ENCODE data around the gene MYL6.

Gene MYL6

DNA sequence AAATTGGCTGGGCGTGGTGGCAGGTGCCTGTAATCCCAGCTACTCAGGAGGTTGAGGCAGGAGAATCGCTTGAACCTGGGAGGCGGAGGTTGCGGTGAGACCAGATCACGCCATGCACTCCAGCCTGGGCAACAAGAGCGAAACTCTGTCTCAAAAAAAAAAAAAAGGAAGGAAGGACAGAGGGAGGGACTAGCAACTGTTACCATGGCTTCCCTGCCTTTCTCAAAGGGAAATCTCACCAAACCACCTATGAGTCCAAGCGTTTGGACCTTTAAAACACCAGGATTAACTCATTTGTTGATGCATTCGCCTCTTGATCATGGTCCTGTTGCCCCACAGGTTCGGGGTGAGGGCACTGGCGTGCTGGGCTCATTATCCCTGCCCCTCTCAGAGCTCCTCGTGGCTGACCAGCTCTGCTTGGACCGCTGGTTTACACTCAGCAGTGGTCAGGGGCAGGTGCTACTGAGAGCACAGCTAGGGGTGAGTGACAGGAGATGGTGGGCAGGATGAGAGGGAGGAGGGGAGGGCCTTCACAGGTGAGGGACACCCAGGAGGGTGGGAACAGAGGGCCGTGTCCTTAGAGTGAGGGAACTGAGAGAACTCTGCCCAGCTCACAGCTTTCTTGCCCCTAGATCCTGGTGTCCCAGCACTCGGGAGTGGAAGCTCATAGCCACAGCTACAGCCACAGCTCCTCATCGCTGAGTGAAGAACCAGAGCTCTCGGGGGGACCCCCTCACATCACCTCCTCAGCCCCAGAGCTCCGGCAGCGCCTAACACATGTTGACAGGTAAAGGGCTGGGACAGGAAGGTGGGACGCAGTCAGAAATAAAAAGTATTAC lies 16.0 kb upstream of the MYL6 start:
- TF ChIP-seq TAF1 (IDR thresholded peaks at IDR 0.05; ENCODE audit: borderline replicate concordance, insufficient read depth, low read length) (no peak), FOXP2 (optimal IDR thresholded peaks at IDR 0.05; ENCODE audit: borderline replicate concordance, extremely low read depth, extremely low read length, insufficient read depth) (no peak), POLR2AphosphoS5 (IDR thresholded peaks at IDR 0.05; ENCODE audit: low read depth, low read length) (no peak), SIN3A (IDR thresholded peaks at IDR 0.05; ENCODE audit: borderline replicate concordance, insufficient read depth, low read length) (no peak)
- TF ChIP-seq, protein P1, sequence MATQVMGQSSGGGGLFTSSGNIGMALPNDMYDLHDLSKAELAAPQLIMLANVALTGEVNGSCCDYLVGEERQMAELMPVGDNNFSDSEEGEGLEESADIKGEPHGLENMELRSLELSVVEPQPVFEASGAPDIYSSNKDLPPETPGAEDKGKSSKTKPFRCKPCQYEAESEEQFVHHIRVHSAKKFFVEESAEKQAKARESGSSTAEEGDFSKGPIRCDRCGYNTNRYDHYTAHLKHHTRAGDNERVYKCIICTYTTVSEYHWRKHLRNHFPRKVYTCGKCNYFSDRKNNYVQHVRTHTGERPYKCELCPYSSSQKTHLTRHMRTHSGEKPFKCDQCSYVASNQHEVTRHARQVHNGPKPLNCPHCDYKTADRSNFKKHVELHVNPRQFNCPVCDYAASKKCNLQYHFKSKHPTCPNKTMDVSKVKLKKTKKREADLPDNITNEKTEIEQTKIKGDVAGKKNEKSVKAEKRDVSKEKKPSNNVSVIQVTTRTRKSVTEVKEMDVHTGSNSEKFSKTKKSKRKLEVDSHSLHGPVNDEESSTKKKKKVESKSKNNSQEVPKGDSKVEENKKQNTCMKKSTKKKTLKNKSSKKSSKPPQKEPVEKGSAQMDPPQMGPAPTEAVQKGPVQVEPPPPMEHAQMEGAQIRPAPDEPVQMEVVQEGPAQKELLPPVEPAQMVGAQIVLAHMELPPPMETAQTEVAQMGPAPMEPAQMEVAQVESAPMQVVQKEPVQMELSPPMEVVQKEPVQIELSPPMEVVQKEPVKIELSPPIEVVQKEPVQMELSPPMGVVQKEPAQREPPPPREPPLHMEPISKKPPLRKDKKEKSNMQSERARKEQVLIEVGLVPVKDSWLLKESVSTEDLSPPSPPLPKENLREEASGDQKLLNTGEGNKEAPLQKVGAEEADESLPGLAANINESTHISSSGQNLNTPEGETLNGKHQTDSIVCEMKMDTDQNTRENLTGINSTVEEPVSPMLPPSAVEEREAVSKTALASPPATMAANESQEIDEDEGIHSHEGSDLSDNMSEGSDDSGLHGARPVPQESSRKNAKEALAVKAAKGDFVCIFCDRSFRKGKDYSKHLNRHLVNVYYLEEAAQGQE (IDR thresholded peaks at IDR 0.05; ENCODE audit: insufficient read depth in 1 of 2, low read depth in 2 of 2, low read length in 2 of 2): no peak

DNA sequence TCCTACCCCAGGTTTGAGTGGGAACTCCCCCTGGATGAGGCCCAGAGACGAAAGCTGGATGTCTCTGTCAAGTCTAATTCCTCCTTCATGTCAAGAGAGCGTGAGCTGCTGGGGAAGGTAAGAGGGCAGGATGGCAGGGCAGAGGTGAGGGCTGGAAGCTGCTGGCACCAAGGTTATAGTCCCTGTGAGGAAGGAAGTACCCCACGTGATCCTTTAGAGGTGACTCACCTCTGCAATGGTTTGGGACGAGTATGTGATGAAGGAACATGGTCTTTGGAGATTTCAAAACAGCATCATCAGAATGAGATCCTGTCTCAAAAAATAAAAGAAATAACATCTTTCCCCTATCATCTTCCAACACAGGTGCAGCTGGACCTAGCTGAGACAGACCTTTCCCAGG lies 14.9 kb upstream of the MYL6 start:
- TF ChIP-seq TAF1 (IDR thresholded peaks at IDR 0.05; ENCODE audit: borderline replicate concordance, insufficient read depth, low read length) (no peak), POLR2AphosphoS5 (IDR thresholded peaks at IDR 0.05; ENCODE audit: low read depth, low read length) (no peak), FOXP2 (optimal IDR thresholded peaks at IDR 0.05; ENCODE audit: borderline replicate concordance, extremely low read depth, extremely low read length, insufficient read depth) (no peak), SIN3A (IDR thresholded peaks at IDR 0.05; ENCODE audit: borderline replicate concordance, insufficient read depth, low read length) (no peak)
- TF ChIP-seq, protein P1 (IDR thresholded peaks at IDR 0.05; ENCODE audit: insufficient read depth in 1 of 2, low read depth in 2 of 2, low read length in 2 of 2): no peak

DNA sequence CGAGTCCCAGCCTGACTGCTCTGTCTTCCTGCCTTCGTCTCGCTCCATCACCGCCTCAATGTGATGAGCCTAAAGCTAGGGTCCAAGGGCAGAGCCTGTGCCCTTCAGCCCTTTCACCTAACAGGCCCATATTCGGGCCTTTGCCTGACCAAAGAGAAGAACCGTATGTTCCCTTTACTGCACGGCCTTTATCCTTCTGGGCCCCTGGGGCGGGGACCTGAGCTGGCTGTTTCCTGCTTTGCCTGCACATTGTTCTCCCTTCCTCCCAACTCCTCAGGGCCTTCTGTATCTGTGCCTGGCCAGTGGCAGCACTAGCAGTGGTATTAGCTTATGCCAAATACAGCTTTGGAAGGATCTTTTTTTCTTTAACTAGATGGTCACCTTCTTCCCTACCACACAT lies 14.3 kb upstream of the MYL6 start:
- TF ChIP-seq FOXP2 (optimal IDR thresholded peaks at IDR 0.05; ENCODE audit: borderline replicate concordance, extremely low read depth, extremely low read length, insufficient read depth) (no peak), POLR2AphosphoS5 (IDR thresholded peaks at IDR 0.05; ENCODE audit: low read depth, low read length) (no peak), SIN3A (IDR thresholded peaks at IDR 0.05; ENCODE audit: borderline replicate concordance, insufficient read depth, low read length) (no peak), TAF1 (IDR thresholded peaks at IDR 0.05; ENCODE audit: borderline replicate concordance, insufficient read depth, low read length) (no peak)
- TF ChIP-seq, protein P1 (IDR thresholded peaks at IDR 0.05; ENCODE audit: insufficient read depth in 1 of 2, low read depth in 2 of 2, low read length in 2 of 2): no peak

DNA sequence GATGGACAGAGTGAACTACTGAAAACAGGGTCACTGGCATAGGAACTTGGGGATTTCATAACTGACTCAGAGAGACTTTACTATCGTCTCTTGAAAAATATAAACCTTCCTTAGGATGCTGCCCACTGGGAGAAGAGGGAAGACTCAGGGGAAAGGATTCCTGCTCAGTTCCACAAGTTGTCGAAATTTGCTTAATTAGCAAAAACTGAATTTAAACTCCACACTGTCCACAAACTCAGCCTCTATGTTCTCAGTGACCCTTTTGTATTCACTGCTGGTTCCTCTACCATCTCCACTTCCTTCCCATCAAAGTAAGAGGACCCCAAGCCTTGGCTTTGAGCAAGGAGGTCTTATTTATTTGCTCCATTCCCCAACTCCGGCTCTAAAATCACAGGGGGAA lies 12.9 kb upstream of the MYL6 start:
- TF ChIP-seq POLR2AphosphoS5 (IDR thresholded peaks at IDR 0.05; ENCODE audit: low read depth, low read length) (no peak), TAF1 (IDR thresholded peaks at IDR 0.05; ENCODE audit: borderline replicate concordance, insufficient read depth, low read length) (no peak), SIN3A (IDR thresholded peaks at IDR 0.05; ENCODE audit: borderline replicate concordance, insufficient read depth, low read length) (no peak), FOXP2 (optimal IDR thresholded peaks at IDR 0.05; ENCODE audit: borderline replicate concordance, extremely low read depth, extremely low read length, insufficient read depth) (no peak)
- TF ChIP-seq, protein P1 (IDR thresholded peaks at IDR 0.05; ENCODE audit: insufficient read depth in 1 of 2, low read depth in 2 of 2, low read length in 2 of 2): no peak

Data from PFSK-1 (cell line).